A673 (cell line): ENCODE results near the gene GAGE2A. TPM values are rescaled to one million over a fixed set of nuclear protein-coding genes. Genes with fewer than 3 reads are reported as not detected.
"Not testable (repeated sequence)": the region's sequence is repeated elsewhere in the genome, so short reads cannot be mapped to it uniquely, and the experiment has no call there.

ENCODE experiments used
- BruUV-seq: library from RNA; stranded (reverse); fragments of 400-500 nt; replicated peaks from 2 replicates; lab custom pipeline; 2021; lab: Mats Ljungman, UMichigan
- CTCF ChIA-PET: fragments of 300-600 bp; sonication (Branson Sonifier 250); formaldehyde crosslinking; loops from one replicate; lab custom pipeline; 2022; ENCODE audit warnings: antibody characterized with exemption; lab: Charles Lee
- POLR2A ChIA-PET: fragments of 300-600 bp; sonication (Branson Sonifier 250); formaldehyde crosslinking; loops from one replicate; lab custom pipeline; 2022; ENCODE audit warnings: antibody characterized with exemption; ENCODE audit not compliant: low non-redundant PET; lab: Charles Lee
- DNase-seq: peaks from one replicate; pipeline ENCODE4 v3.0.0-alpha.2; 2015; ENCODE audit warnings: low spot score
- H3K27ac ChIP-seq: fragments of 200-600 bp; sonication (generic); 2 replicates; pipeline ENCODE4 v1.5.1; 2016; ENCODE audit warnings: mixed run types, low read depth, mild to moderate bottlenecking, mixed read lengths, antibody characterized with exemption, low read length; ENCODE audit not compliant: poor library complexity, severe bottlenecking
- H3K27me3 ChIP-seq: fragments of 200-600 bp; sonication (generic); replicated peaks from 2 replicates; pipeline ENCODE4 v1.6.1; 2017; ENCODE audit warnings: mixed run types, low read depth, mild to moderate bottlenecking, mixed read lengths, antibody characterized with exemption, low read length; ENCODE audit not compliant: insufficient read depth, poor library complexity
- H3K36me3 ChIP-seq: fragments of 200-600 bp; sonication (generic); 2 replicates; pipeline ENCODE4 v1.6.1; 2016; ENCODE audit warnings: mixed run types, mild to moderate bottlenecking, mixed read lengths, antibody characterized with exemption, low read length; ENCODE audit not compliant: insufficient read depth, poor library complexity, severe bottlenecking
- H3K4me1 ChIP-seq: fragments of 200-600 bp; sonication (generic); 2 replicates; pipeline ENCODE4 v1.6.1; 2017; ENCODE audit warnings: mixed run types, mild to moderate bottlenecking, mixed read lengths, antibody characterized with exemption, low read length; ENCODE audit not compliant: insufficient read depth, poor library complexity, severe bottlenecking
- H3K4me3 ChIP-seq: fragments of 200-600 bp; sonication (generic); 2 replicates; pipeline ENCODE4 v1.5.1; 2016; ENCODE audit warnings: low read depth, mixed run types, mild to moderate bottlenecking, mixed read lengths, low read length; ENCODE audit not compliant: poor library complexity, severe bottlenecking
- H3K9me3 ChIP-seq: fragments of 200-600 bp; sonication (generic); 2 replicates; pipeline ENCODE4 v1.6.1; 2016; ENCODE audit warnings: mixed run types, low read depth, mild to moderate bottlenecking, mixed read lengths, antibody characterized with exemption, low read length; ENCODE audit not compliant: poor library complexity, severe bottlenecking
- CTCF ChIP-seq: fragments of 300-800, 200-600 bp; sonication (generic); conservative IDR thresholded peaks from 2 replicates; pipeline ENCODE4 v1.5.1; 2017; ENCODE audit warnings: low read depth, mild to moderate bottlenecking, antibody characterized with exemption, low read length, moderate library complexity, mixed read lengths
- EZH2 ChIP-seq: fragments of 200-600 bp; sonication (generic); IDR thresholded peaks from 2 replicates; pipeline ENCODE4 v1.6.1; 2017; ENCODE audit warnings: borderline replicate concordance, low read depth, mild to moderate bottlenecking, mixed read lengths, antibody characterized with exemption, low read length; ENCODE audit not compliant: poor library complexity, severe bottlenecking
- intact Hi-C: fragments of 100-400 bp; cut with micrococcal nuclease; formaldehyde crosslinking; loops from one replicate; pipeline ENCODE4 v1.10.0; 2022; ENCODE audit not compliant: unreplicated experiment
- total RNA-seq: library from RNA; stranded (reverse); gene quantifications from 2 replicates; pipeline ENCODE4 v1.2.3, GENCODE V29; 2021

The GAGE2A gene
- total RNA-seq, 1 experiment from 2014 or later: not detected

- intact Hi-C loops, CTCF ChIA-PET, H3K4me1 ChIP-seq, DNase-seq, BruUV-seq, H3K27ac ChIP-seq, POLR2A ChIA-PET, H3K36me3 ChIP-seq, H3K4me3 ChIP-seq, H3K9me3 ChIP-seq, H3K27me3 ChIP-seq: not testable (repeated sequence)
Measured at GRCh38 chrX:49579649-49580048, 9.6 kb upstream of the GAGE2A start, which contains the start of gene GAGE12H. TSS of gene GAGE12H (plus strand) at chrX:49579949. CDS start at chrX:49581104, 1,155 bp downstream.

- intact Hi-C loops, H3K4me3 ChIP-seq, CTCF ChIA-PET, H3K36me3 ChIP-seq, H3K27me3 ChIP-seq, H3K9me3 ChIP-seq, POLR2A ChIA-PET, H3K4me1 ChIP-seq, BruUV-seq, H3K27ac ChIP-seq, DNase-seq: not testable (repeated sequence)
Measured at GRCh38 chrX:49589769-49590478, 628 bp downstream of the GAGE2A start.

GRCh38 chrX:49590488-49590887 lies 1.2 kb downstream of the GAGE2A start:
- H3K36me3 ChIP-seq, H3K27ac ChIP-seq, H3K9me3 ChIP-seq, H3K27me3 ChIP-seq, H3K4me1 ChIP-seq, DNase-seq, POLR2A ChIA-PET, BruUV-seq, H3K4me3 ChIP-seq, intact Hi-C loops, CTCF ChIA-PET: not testable (repeated sequence)

- CTCF ChIA-PET: not testable (repeated sequence)
Measured at GRCh38 chrX:49598720-49599119, 9.4 kb downstream of the GAGE2A start, which contains the start of gene GAGE1. TSS of gene GAGE1 (plus strand) at chrX:49599020. CDS start at chrX:49600175, 1,155 bp downstream.

GRCh38 chrX:49610718-49611310 lies 21.5 kb downstream of the GAGE2A start:
- no peak overlapping the region for H3K4me3 ChIP-seq
- H3K27ac ChIP-seq: no peak overlapping the region
- H3K4me1 ChIP-seq: no peaks in the 10 kb centered on the region
- ChIA-PET POLR2A (no interaction called here), CTCF (no interaction called here)
- no peak for TF ChIP-seq EZH2
- no peak for TF ChIP-seq CTCF
- H3K9me3 ChIP-seq: no peaks in the 10 kb centered on the region
- no TSS peak for BruUV-seq
- no peaks in the 10 kb centered on the region for H3K27me3 ChIP-seq
- intact Hi-C loops: no loop called here
- peak; percentile 53 for DNase-seq
- no peaks in the 10 kb centered on the region for H3K36me3 ChIP-seq

More at GRCh38 chrX:49598720-49599119, 9.4 kb downstream of the GAGE2A start, which contains the start of gene GAGE1:
- DNase-seq, H3K4me3 ChIP-seq, H3K9me3 ChIP-seq, H3K27ac ChIP-seq, H3K4me1 ChIP-seq, intact Hi-C loops, H3K36me3 ChIP-seq, H3K27me3 ChIP-seq, BruUV-seq, POLR2A ChIA-PET: not testable (repeated sequence)
